ENCODE measurements around the gene FAM114A1.

FAM114A1 gene

DNA sequence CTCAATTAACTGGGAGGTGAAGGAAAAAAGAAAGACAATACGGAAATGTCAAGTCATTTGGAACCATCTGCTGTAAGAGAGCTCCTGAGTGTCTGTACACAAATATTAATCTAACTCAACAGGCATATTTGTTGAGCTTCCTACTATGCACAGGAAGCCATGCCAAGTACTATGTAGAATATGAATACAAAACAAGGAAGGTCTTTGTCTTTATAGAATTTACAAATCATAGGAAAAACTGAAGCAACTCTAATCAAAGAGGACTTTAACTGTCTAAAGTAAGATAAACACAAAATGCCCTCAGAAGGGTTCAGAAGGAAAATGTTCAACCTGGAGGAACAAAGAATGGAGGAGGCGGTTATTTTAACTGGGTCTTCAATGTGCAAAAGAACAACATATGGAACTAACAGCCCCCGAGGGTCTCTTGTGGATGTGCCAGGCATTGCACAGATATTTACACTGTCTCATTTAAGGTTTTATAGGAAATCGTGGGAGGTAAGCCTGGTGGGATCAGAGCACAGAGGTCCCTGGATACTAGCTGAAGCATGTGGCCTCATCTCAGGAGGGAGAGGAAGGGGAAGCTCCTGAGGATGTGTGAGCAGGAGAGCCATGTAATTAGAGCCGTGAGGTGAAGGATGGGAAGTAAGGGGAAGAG is 5.8 kb downstream of the FAM114A1 start:
- no peak for DNase-seq (ENCODE audit: low read depth)
- TF ChIP-seq, protein P1, sequence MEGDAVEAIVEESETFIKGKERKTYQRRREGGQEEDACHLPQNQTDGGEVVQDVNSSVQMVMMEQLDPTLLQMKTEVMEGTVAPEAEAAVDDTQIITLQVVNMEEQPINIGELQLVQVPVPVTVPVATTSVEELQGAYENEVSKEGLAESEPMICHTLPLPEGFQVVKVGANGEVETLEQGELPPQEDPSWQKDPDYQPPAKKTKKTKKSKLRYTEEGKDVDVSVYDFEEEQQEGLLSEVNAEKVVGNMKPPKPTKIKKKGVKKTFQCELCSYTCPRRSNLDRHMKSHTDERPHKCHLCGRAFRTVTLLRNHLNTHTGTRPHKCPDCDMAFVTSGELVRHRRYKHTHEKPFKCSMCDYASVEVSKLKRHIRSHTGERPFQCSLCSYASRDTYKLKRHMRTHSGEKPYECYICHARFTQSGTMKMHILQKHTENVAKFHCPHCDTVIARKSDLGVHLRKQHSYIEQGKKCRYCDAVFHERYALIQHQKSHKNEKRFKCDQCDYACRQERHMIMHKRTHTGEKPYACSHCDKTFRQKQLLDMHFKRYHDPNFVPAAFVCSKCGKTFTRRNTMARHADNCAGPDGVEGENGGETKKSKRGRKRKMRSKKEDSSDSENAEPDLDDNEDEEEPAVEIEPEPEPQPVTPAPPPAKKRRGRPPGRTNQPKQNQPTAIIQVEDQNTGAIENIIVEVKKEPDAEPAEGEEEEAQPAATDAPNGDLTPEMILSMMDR (IDR thresholded peaks at IDR 0.05; ENCODE audit: low read depth, low read length, missing control alignments) = peak; percentile 11
- no peak overlapping the region for H3K4me3 ChIP-seq (ENCODE audit: low read depth, low read length)

- TF ChIP-seq, protein P1 (IDR thresholded peaks at IDR 0.05; ENCODE audit: low read depth, low read length, missing control alignments) = no peak
- no peak for DNase-seq (ENCODE audit: low read depth)
- no peak overlapping the region for H3K4me3 ChIP-seq (ENCODE audit: low read depth, low read length)
Observed at GRCh38 chr4:38876636-38877035, 9.0 kb downstream of the FAM114A1 start.

GRCh38 chr4:38884254-38884653 is 16.6 kb downstream of the FAM114A1 start:
- H3K4me3 ChIP-seq (ENCODE audit: low read depth, low read length) = no peak overlapping the region
- TF ChIP-seq, protein P1 (IDR thresholded peaks at IDR 0.05; ENCODE audit: low read depth, low read length, missing control alignments) = no peak
- no peak for DNase-seq (ENCODE audit: low read depth)

GRCh38 chr4:38889143-38889542 is 21.5 kb downstream of the FAM114A1 start:
- DNase-seq (ENCODE audit: low read depth) = no peak
- H3K4me3 ChIP-seq (ENCODE audit: low read depth, low read length) = no peak overlapping the region
- TF ChIP-seq, protein P1 (IDR thresholded peaks at IDR 0.05; ENCODE audit: low read depth, low read length, missing control alignments) = no peak

GRCh38 chr4:38891051-38891983 is 23.7 kb downstream of the FAM114A1 start:
- DNase-seq (ENCODE audit: low read depth) = no peak
- TF ChIP-seq, protein P1 (IDR thresholded peaks at IDR 0.05; ENCODE audit: low read depth, low read length, missing control alignments) = no peak
- H3K4me3 ChIP-seq (ENCODE audit: low read depth, low read length) = no peak overlapping the region

DNA sequence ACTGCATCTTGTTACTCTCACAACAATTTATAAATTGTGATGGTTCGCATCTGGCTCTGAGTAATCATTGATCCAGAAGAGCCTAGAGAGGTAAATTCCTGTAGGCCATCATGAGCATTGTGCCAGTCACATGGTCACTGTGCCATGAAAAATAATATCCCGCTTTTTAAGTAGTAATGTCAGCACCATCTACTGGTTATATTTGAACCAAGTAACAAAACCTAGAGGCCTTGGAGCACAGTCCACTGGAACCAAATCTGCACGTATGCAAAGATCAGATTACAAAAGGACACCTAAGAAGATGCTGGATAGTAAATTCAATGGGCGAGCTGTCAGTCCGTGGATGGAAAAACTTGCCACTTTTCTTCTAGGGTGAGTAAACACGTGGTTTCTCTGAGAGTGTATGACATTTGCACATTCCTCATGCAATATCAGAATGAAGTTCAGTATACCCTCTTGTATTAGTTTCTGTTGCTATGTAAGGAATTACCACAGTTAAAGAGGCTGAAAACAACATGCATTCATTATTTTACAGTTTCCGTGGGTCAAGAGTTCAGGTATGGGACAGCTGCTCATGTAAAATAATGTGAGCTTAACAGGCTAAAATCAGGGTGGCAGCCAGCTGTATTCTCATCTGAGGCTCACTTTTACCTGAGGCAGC is 26.8 kb downstream of the FAM114A1 start:
- H3K4me3 ChIP-seq (ENCODE audit: low read depth, low read length) = no peak overlapping the region
- TF ChIP-seq, protein P1 (IDR thresholded peaks at IDR 0.05; ENCODE audit: low read depth, low read length, missing control alignments) = no peak
- no peak for DNase-seq (ENCODE audit: low read depth)
